ENCODE data around the gene PTDSS2. TPM values are rescaled to one million over a fixed set of nuclear protein-coding genes. Genes with fewer than 3 reads are reported as not detected.

Gene PTDSS2
- total and polyA plus RNA-seq, 4 donors, result 5.1 to 15.6 (median 10.2) TPM

GRCh38 chr11:405954-406795 lies 43.9 kb upstream of the PTDSS2 start:
- H3K27me3 ChIP-seq (ENCODE audit: control insufficient read depth in 4 of 4, insufficient read depth in 4 of 4, low read length in 3 of 4), result no peaks in the 10 kb centered on the region
- H3K4me1 ChIP-seq (ENCODE audit: control insufficient read depth in 4 of 4, insufficient read depth in 4 of 4, low read length in 3 of 4), result peaks cover 35 to 52% (median 42%) of the 10 kb centered on the region in 4 donors
- peak overlapping the region; percentile 65 to 70 for H3K27ac ChIP-seq (ENCODE audit: low read depth in 1 of 2, low read length in 2 of 2)
- H3K9me3 ChIP-seq (ENCODE audit: control insufficient read depth in 4 of 4, low read length in 3 of 4), result no peaks in the 10 kb centered on the region
- H3K36me3 ChIP-seq (ENCODE audit: control insufficient read depth in 4 of 4, insufficient read depth in 3 of 4, low read depth in 1 of 4, low read length in 3 of 4), result peaks cover 0 to 2% (median 0%) of the 10 kb centered on the region in 4 donors
- peak overlapping the region; percentile 23 to 80 (median 74) for H3K4me3 ChIP-seq (ENCODE audit: low read depth in 1 of 3, low read length in 3 of 3)
- TF ChIP-seq CTCF (IDR thresholded peaks at IDR 0.05; ENCODE audit: low read depth, low read length, missing input control) (no peak), RXRA (IDR thresholded peaks at IDR 0.05) (no peak), FOXA2 (IDR thresholded peaks at IDR 0.05) (no peak), JUND (IDR thresholded peaks at IDR 0.05) (no peak), RAD21 (IDR thresholded peaks at IDR 0.05) (no peak), ZBTB33 (IDR thresholded peaks at IDR 0.05) (no peak), FOXA1 (IDR thresholded peaks at IDR 0.05) (no peak), HNF4G (IDR thresholded peaks at IDR 0.05) (no peak), NR2F2 (IDR thresholded peaks at IDR 0.05) (no peak), TAF1 (conservative IDR thresholded peaks at IDR 0.05) (no peak), HNF4A (conservative IDR thresholded peaks at IDR 0.05) (no peak), EGR1 (IDR thresholded peaks at IDR 0.05; ENCODE audit: low read depth in 2 of 2) (no peak), GABPA (IDR thresholded peaks at IDR 0.05 in 1 of 2, conservative IDR thresholded peaks at IDR 0.05 in 1 of 2) (no peak), SP1 (IDR thresholded peaks at IDR 0.05) (no peak), YY1 (IDR thresholded peaks at IDR 0.05) (no peak), REST (IDR thresholded peaks at IDR 0.05) (no peak)
- TF ChIP-seq, protein P1, sequence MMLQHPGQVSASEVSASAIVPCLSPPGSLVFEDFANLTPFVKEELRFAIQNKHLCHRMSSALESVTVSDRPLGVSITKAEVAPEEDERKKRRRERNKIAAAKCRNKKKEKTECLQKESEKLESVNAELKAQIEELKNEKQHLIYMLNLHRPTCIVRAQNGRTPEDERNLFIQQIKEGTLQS (IDR thresholded peaks at IDR 0.05), result no peak
- TF ChIP-seq, protein P2, sequence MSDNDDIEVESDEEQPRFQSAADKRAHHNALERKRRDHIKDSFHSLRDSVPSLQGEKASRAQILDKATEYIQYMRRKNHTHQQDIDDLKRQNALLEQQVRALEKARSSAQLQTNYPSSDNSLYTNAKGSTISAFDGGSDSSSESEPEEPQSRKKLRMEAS (IDR thresholded peaks at IDR 0.05), result no peak
- DNase-seq (ENCODE audit: low spot score), result no peak
- WGBS, result 44% methylated on average over 47 of the region's 47 CpGs
- no peak overlapping the region for H3K9ac ChIP-seq (ENCODE audit: low read depth in 1 of 2, low read length in 2 of 2)
